AG04450 (cell line): Measurements from ENCODE around the gene FADD. TPM values are rescaled to one million over a fixed set of nuclear protein-coding genes. Genes with fewer than 3 reads are reported as not detected.

Experiments used
- CTCF ChIA-PET: fragments of 300-600, 350-600 bp; formaldehyde crosslinking; extraction: SDS; loops from one replicate; lab custom pipeline; 2022; ENCODE audit warnings: antibody characterized with exemption, inconsistent platforms; lab: Charles Lee
- POLR2A ChIA-PET: fragments of 350-600 bp; formaldehyde crosslinking; extraction: SDS; loops from one replicate; lab custom pipeline; 2021; ENCODE audit warnings: antibody characterized with exemption, inconsistent platforms; lab: Yijun Ruan, JAX
- DNase-seq: peaks from one replicate; pipeline ENCODE4 v3.0.0-alpha.2; 2011; ENCODE audit warnings: low read depth, low spot score
- H3K27ac ChIP-seq: one replicate; pipeline ENCODE4 v1.5.1; 2012; ENCODE audit warnings: low read depth, low read length, control low read depth
- H3K27me3 ChIP-seq: one replicate; pipeline ENCODE4 v1.6.0; 2012; ENCODE audit warnings: low read length; ENCODE audit not compliant: control insufficient read depth, insufficient read depth
- H3K4me3 ChIP-seq: 2 replicates; pipeline ENCODE4 v1.5.1; 2011; ENCODE audit warnings: mild to moderate bottlenecking, low read depth, low read length, control low read depth
- H3K9me3 ChIP-seq: 2 replicates; pipeline ENCODE4 v1.5.1; 2012; ENCODE audit warnings: low read length; ENCODE audit not compliant: control insufficient read depth, insufficient read depth
- polyA plus RNA-seq: library from polyadenylated mRNA; depleted of rRNA; stranded (reverse); fragments of >200 nt; gene quantifications from 2 replicates; pipeline ENCODE4 v1.2.3, GENCODE V29; 2011; rRNA removed
- TF ChIP-seq, protein P1 (sequence below): IDR thresholded peaks from 2 replicates; pipeline ENCODE4 v1.5.1; 2011; ENCODE audit warnings: low read depth, low read length, control low read depth, inconsistent platforms

FADD gene
- polyA plus RNA-seq, 1 experiment, result 29.3 TPM

DNA sequence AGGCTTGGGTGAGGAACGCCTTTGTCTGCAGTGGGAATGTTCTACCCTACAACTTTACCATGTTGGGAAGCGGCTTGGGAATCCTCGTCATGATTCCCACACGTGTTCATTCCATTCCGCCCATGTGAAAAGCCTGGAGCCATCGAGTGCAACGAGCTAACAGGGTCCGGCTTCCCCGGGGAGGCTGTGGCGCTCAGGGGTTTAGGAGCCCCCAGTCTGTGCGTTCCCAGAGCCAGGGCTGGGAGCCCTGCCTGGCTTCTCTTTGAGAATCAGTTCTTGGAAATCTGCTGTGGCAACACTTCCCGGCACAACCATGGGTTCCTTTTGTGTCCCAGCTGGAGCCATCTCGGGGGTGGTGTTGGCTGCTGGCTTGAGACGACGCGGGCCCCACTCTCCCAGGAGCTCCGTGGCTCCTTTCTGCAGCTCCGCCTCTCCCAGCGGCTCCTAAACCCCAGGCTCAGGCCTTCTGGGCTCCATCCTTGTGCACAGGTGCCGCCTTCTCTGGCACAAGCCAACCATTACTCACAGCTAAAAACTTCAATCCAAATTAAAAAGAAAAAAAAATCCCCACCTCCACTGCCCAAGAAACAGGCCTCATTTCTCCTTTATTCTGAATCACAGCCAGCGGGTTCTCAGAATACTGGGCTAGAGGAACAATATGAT, 48.7 kb downstream of the FADD start:
- TF ChIP-seq, protein P1, sequence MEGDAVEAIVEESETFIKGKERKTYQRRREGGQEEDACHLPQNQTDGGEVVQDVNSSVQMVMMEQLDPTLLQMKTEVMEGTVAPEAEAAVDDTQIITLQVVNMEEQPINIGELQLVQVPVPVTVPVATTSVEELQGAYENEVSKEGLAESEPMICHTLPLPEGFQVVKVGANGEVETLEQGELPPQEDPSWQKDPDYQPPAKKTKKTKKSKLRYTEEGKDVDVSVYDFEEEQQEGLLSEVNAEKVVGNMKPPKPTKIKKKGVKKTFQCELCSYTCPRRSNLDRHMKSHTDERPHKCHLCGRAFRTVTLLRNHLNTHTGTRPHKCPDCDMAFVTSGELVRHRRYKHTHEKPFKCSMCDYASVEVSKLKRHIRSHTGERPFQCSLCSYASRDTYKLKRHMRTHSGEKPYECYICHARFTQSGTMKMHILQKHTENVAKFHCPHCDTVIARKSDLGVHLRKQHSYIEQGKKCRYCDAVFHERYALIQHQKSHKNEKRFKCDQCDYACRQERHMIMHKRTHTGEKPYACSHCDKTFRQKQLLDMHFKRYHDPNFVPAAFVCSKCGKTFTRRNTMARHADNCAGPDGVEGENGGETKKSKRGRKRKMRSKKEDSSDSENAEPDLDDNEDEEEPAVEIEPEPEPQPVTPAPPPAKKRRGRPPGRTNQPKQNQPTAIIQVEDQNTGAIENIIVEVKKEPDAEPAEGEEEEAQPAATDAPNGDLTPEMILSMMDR, result no peak
- Histone ChIP-seq H3K27me3 (peaks cover 7% of the 10 kb centered on the region), H3K9me3 (no peaks in the 10 kb centered on the region), H3K27ac (no peak overlapping the region), H3K4me3 (no peak overlapping the region)
- POLR2A ChIA-PET, result no interaction called here
- DNase-seq, result no peak
- CTCF ChIA-PET, result interaction anchor here (0.6 kb wide), 1 partner anchor 1801 kb away, joined by 3 read pairs; no protein-coding TSS in a partner anchor

DNA sequence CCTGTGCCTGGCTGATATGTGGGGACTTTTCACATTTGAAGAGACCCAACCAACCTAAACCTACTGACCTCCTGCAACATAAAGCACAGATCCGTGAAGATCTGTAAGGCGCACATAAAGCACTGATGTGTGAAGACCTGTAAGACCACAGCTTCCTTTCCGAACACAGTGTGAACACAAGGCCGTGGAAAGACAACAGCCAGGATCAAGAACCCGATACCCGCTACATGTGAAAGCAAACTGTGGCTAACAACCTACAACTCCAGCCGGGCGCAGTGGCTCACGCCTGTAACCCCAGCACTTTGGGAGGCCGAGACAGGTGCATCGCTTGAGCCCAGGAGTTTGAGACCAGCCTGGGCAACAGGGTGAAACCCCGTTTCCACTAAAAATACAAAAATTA, 49.7 kb downstream of the FADD start:
- POLR2A ChIA-PET, result no interaction called here

DNA sequence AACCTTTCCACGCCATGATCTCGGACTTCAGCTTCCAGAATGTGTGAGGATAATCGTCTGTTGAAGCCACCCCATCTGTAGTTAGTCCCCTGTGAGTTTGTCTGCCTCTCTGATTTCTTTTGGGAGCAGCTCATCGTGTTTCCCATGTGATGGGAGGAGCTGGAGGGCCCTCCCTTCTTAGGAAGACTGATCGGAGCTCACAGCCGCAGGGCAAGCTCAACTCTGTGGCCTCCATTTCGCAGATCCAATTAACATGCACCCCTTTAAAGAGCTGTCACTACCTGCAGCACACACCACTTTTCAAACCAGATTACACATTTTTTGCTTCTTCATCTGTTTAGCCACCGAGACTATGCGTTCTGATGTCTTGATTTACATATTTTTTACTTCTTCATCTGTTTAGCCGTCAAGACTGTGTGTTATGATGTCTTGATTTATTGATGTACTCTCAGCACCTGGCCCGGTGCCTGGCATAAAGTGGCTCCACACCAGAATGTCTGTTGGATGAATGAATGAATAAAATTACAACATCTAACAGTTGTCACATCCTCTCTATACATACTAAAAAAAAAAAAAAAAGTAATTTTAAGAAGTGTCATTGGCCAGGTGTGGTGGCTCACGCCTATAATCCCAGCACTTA, 52.5 kb downstream of the FADD start:
- no peak overlapping the region for H3K4me3 ChIP-seq
- ChIA-PET CTCF (no interaction called here), POLR2A (no interaction called here)
- no peak overlapping the region for H3K27ac ChIP-seq
- no peak for DNase-seq
- H3K27me3 ChIP-seq, result peaks cover 5% of the 10 kb centered on the region
- no peaks in the 10 kb centered on the region for H3K9me3 ChIP-seq
- TF ChIP-seq, protein P1, result no peak

More for the DNA sequence above, 49.7 kb downstream of the FADD start:
- H3K27me3 ChIP-seq, result peaks cover 7% of the 10 kb centered on the region
- TF ChIP-seq, protein P1, result no peak
- CTCF ChIA-PET, result interaction anchor here (0.6 kb wide), 1 partner anchor 1800 kb away, joined by 3 read pairs; no protein-coding TSS in a partner anchor
- H3K4me3 ChIP-seq, result no peak overlapping the region
- H3K27ac ChIP-seq, result no peak overlapping the region
- DNase-seq, result no peak
- H3K9me3 ChIP-seq, result no peaks in the 10 kb centered on the region

Other genes starting within 250 kb of the FADD start
- gene ANO1, start 125.0 kb upstream of the FADD start, polyA plus RNA-seq, result 10.3 and 11.3 TPM in 2 replicates
- 32.9 and 39.9 TPM in 2 replicates for gene PPFIA1, start 67.4 kb downstream of the FADD start, polyA plus RNA-seq
- 180 and 192 TPM in 2 replicates for gene CTTN, start 195.2 kb downstream of the FADD start, polyA plus RNA-seq